Liver (tissue), 9 donors: ENCODE results near the gene TMEM87B. TPM values are rescaled to one million over a fixed set of nuclear protein-coding genes. Genes with fewer than 3 reads are reported as not detected.

Source experiments
- DNase-seq: peaks from one replicate; pipeline ENCODE4 v3.0.0-alpha.2; 2017; ENCODE audit warnings: low spot score
- H3K27ac ChIP-seq, 2 donors: one replicate each; pipeline ENCODE4 v1.7.0; 2013; ENCODE audit warnings: inconsistent platforms in 2 of 2, low read length in 2 of 2, control low read depth in 1 of 2, low read depth in 1 of 2, mild to moderate bottlenecking in 1 of 2
- H3K27me3 ChIP-seq, 4 donors: one replicate each; pipeline versions ENCODE4 v1.6.1 to v1.7.0; 2013; ENCODE audit warnings: low read length in 3 of 4, inconsistent platforms in 1 of 4, mild to moderate bottlenecking in 1 of 4, moderate library complexity in 1 of 4; ENCODE audit not compliant: control insufficient read depth in 4 of 4, insufficient read depth in 4 of 4
- H3K36me3 ChIP-seq, 4 donors: one replicate each; pipeline versions ENCODE4 v1.6.1 to v1.7.0; 2013; ENCODE audit warnings: low read length in 3 of 4, mild to moderate bottlenecking in 3 of 4, low read depth in 1 of 4, moderate library complexity in 1 of 4; ENCODE audit not compliant: control insufficient read depth in 4 of 4, insufficient read depth in 3 of 4
- H3K4me1 ChIP-seq, 4 donors: one replicate each; pipeline versions ENCODE4 v1.6.1 to v1.7.0; 2013; ENCODE audit warnings: low read length in 3 of 4, mild to moderate bottlenecking in 3 of 4, moderate library complexity in 1 of 4; ENCODE audit not compliant: control insufficient read depth in 4 of 4, insufficient read depth in 4 of 4
- H3K4me3 ChIP-seq, 3 donors: one replicate each; pipeline versions ENCODE4 v1.6.1 to v1.7.0; 2013; ENCODE audit warnings: low read length in 3 of 3, control low read depth in 1 of 3, low read depth in 1 of 3, mild to moderate bottlenecking in 1 of 3
- H3K9ac ChIP-seq, 2 donors: one replicate each; pipeline ENCODE4 v1.7.0; 2013; ENCODE audit warnings: low read length in 2 of 2, mild to moderate bottlenecking in 2 of 2, moderate library complexity in 2 of 2, control low read depth in 1 of 2, low read depth in 1 of 2
- H3K9me3 ChIP-seq, 4 donors: one replicate each; pipeline versions ENCODE4 v1.6.1 to v1.7.0; 2013; ENCODE audit warnings: low read length in 3 of 4; ENCODE audit not compliant: control insufficient read depth in 4 of 4
- EGR1 ChIP-seq, 2 donors: IDR thresholded peaks; 2 replicates each; pipeline ENCODE4 v1.6.1; 2016 to 2018; ENCODE audit warnings: antibody characterized with exemption in 2 of 2, low read depth in 2 of 2
- FOXA1 ChIP-seq: IDR thresholded peaks from 2 replicates; pipeline ENCODE4 v1.6.1; 2016; ENCODE audit warnings: antibody characterized with exemption
- FOXA2 ChIP-seq: IDR thresholded peaks from 2 replicates; pipeline ENCODE4 v1.6.1; 2016; ENCODE audit warnings: antibody characterized with exemption
- GABPA ChIP-seq, 2 donors: IDR thresholded peaks in 1 of 2; conservative IDR thresholded peaks in 1 of 2; 2 replicates each; pipeline ENCODE4 v1.6.1; 2016; ENCODE audit warnings: antibody characterized with exemption in 2 of 2, mild to moderate bottlenecking in 1 of 2, moderate library complexity in 1 of 2
- HNF4A ChIP-seq, 2 donors: conservative IDR thresholded peaks; 2 replicates each; pipeline ENCODE4 v1.6.1; 2016; ENCODE audit warnings: antibody characterized with exemption in 2 of 2, mild to moderate bottlenecking in 2 of 2
- HNF4G ChIP-seq: IDR thresholded peaks from 2 replicates; pipeline ENCODE4 v1.6.1; 2016; ENCODE audit warnings: antibody characterized with exemption
- JUND ChIP-seq, 2 donors: IDR thresholded peaks; 2 replicates each; pipeline ENCODE4 v1.6.1; 2016; ENCODE audit warnings: antibody characterized with exemption in 2 of 2
- NR2F2 ChIP-seq: IDR thresholded peaks from 2 replicates; pipeline ENCODE4 v1.6.1; 2016; ENCODE audit warnings: antibody characterized with exemption
- REST ChIP-seq: IDR thresholded peaks from 2 replicates; pipeline ENCODE4 v1.6.1; 2016; ENCODE audit warnings: antibody characterized with exemption, mild to moderate bottlenecking
- RXRA ChIP-seq, 2 donors: IDR thresholded peaks; 2 replicates each; pipeline ENCODE4 v1.6.1; 2017 to 2018; ENCODE audit warnings: antibody characterized with exemption in 2 of 2, mild to moderate bottlenecking in 1 of 2
- SP1 ChIP-seq: IDR thresholded peaks from 2 replicates; pipeline ENCODE4 v1.6.1; 2018; ENCODE audit warnings: antibody characterized with exemption, mild to moderate bottlenecking
- TAF1 ChIP-seq: conservative IDR thresholded peaks from 2 replicates; pipeline ENCODE4 v1.6.1; 2016; ENCODE audit warnings: antibody characterized with exemption, mild to moderate bottlenecking
- ZBTB33 ChIP-seq: IDR thresholded peaks from 2 replicates; pipeline ENCODE4 v1.6.1; 2016; ENCODE audit warnings: antibody characterized with exemption
- WGBS: extraction: QIAGEN DNeasy Blood & Tissue Kit; methylation state at CpG from one replicate; pipeline ENCODE4 v1.1.7; 2013; 5-methylcytosine and 5-hydroxymethylcytosine counted together
- polyA plus RNA-seq, 2 donors: library from polyadenylated mRNA; stranded (reverse) in 1 of 2; unstranded in 1 of 2; fragments of 200-250 nt in 1 of 2; fragments of >200 nt in 1 of 2; fragmentation: Nextera tagmentation in 1 of 2; extraction: Ambion mirVana in 1 of 2; gene quantifications; one replicate each; pipeline versions ENCODE4 v1.2.1 to v1.2.3, GENCODE V29; 2013 to 2015
- total RNA-seq, 2 donors: library from RNA; depleted of rRNA; stranded (reverse); fragments of >200 nt; gene quantifications; one replicate each; pipeline ENCODE4 v1.2.3, GENCODE V29; 2014
- TF ChIP-seq, protein P1 (sequence below): fragments of 150-350 bp; IDR thresholded peaks from 2 replicates; pipeline ENCODE4 v1.5.1; 2017; ENCODE audit warnings: improper control_type of control experiment, low read depth, low read length; ENCODE audit not compliant: missing input control
- TF ChIP-seq, protein P2 (sequence below): IDR thresholded peaks from 2 replicates; pipeline ENCODE4 v1.6.1; 2016; ENCODE audit warnings: antibody characterized with exemption
- donor health status: healthy.
- donor health status: healthy.
- donor health status: healthy.
- donor health status: healthy.
- donor health status: healthy.

TMEM87B gene
- total and polyA plus RNA-seq, 4 donors, result 3.6 to 10.1 (median 6.0) TPM

DNA sequence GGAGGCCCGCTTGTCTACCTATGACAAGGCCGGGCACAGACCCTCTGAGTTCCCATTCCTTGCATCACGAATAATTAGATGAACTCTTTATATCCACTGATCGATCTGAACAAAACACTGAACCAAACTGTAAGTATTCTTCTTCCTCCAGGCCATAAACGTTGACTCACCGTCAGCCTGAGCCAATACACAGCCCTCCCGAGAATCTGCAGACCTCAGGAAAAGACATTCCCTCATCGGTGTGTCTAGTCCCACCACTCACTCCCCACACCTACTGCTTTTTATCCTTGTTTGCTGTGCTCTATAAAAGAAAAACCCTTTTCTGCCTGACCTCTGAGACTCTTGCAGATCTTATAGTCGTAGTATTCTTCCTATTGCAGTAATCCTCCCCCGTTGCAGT, 41.0 kb downstream of the TMEM87B start:
- Histone ChIP-seq H3K9me3 (no peaks in the 10 kb centered on the region), H3K4me1 (peaks cover 0 to 2% (median 0%) of the 10 kb centered on the region in 4 donors), H3K36me3 (peaks cover 6 to 29% (median 22%) of the 10 kb centered on the region in 4 donors), H3K27ac (no peak overlapping the region), H3K9ac (no peak overlapping the region), H3K4me3 (no peak overlapping the region), H3K27me3 (no peaks in the 10 kb centered on the region)
- TF ChIP-seq FOXA2, result no peak
- no peak for TF ChIP-seq EGR1 (IDR thresholded peaks at IDR 0.05; ENCODE audit: low read depth in 2 of 2)
- no peak for TF ChIP-seq HNF4G
- no peak for TF ChIP-seq TAF1
- TF ChIP-seq ZBTB33, result no peak
- no peak for TF ChIP-seq FOXA1
- WGBS, result 94% methylated on average over 10 of the region's 10 CpGs
- DNase-seq, result no peak

DNA sequence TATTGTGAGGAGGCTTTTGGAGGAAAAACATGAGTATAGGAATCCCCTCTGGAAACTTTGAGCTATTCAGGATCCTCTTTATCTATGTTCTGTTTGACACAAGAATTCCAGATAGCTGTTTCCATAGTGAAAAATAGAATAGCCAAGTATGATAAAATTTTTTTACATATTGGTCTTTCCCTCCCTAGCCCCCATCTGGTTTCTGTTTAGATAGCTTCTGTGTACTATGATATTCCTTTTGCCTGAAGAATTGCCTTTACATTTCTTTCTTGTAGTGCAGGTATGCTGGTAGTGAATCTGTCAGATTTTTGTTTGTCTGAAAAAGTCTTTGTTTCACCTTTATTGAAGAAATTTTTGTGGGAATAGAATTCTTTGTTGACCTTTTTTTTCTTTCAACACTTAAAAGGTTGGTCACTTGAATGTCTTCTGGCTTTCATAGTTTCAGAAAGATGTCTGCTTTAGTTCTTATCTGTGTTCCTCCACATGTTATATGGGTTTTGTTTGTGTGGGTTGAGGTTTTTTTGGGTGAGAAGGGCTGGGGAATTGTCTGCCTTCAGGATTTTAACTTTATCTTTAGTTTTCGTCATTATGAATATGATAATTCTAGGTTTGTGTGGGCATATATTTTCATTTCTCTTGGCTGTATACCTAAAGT, 53.2 kb downstream of the TMEM87B start:
- Histone ChIP-seq H3K9ac (no peak overlapping the region), H3K4me1 (no peaks in the 10 kb centered on the region), H3K4me3 (no peak overlapping the region), H3K36me3 (peaks cover 7 to 41% (median 22%) of the 10 kb centered on the region in 4 donors), H3K9me3 (peaks cover 0 to 11% (median under 1%) of the 10 kb centered on the region in 4 donors), H3K27me3 (no peaks in the 10 kb centered on the region), H3K27ac (no peak overlapping the region)
- 92% methylated on average over 1 of the region's 1 CpG for WGBS
- TF ChIP-seq EGR1 (IDR thresholded peaks at IDR 0.05; ENCODE audit: low read depth in 2 of 2), result no peak
- no peak for TF ChIP-seq RXRA (IDR thresholded peaks at IDR 0.05)
- no peak for TF ChIP-seq GABPA (IDR thresholded peaks at IDR 0.05 in 1 of 2, conservative IDR thresholded peaks at IDR 0.05 in 1 of 2)
- no peak for TF ChIP-seq REST
- no peak for TF ChIP-seq NR2F2
- TF ChIP-seq, protein P1, sequence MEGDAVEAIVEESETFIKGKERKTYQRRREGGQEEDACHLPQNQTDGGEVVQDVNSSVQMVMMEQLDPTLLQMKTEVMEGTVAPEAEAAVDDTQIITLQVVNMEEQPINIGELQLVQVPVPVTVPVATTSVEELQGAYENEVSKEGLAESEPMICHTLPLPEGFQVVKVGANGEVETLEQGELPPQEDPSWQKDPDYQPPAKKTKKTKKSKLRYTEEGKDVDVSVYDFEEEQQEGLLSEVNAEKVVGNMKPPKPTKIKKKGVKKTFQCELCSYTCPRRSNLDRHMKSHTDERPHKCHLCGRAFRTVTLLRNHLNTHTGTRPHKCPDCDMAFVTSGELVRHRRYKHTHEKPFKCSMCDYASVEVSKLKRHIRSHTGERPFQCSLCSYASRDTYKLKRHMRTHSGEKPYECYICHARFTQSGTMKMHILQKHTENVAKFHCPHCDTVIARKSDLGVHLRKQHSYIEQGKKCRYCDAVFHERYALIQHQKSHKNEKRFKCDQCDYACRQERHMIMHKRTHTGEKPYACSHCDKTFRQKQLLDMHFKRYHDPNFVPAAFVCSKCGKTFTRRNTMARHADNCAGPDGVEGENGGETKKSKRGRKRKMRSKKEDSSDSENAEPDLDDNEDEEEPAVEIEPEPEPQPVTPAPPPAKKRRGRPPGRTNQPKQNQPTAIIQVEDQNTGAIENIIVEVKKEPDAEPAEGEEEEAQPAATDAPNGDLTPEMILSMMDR, result no peak
- TF ChIP-seq HNF4A (conservative IDR thresholded peaks at IDR 0.05), result no peak
- TF ChIP-seq FOXA2, result no peak
- no peak for TF ChIP-seq HNF4G
- no peak for TF ChIP-seq FOXA1
- no peak for TF ChIP-seq SP1
- TF ChIP-seq TAF1, result no peak
- no peak for TF ChIP-seq JUND (IDR thresholded peaks at IDR 0.05)
- TF ChIP-seq ZBTB33, result no peak
- TF ChIP-seq, protein P2, sequence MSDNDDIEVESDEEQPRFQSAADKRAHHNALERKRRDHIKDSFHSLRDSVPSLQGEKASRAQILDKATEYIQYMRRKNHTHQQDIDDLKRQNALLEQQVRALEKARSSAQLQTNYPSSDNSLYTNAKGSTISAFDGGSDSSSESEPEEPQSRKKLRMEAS, result no peak
- DNase-seq, result no peak
